Stomach (tissue), 4 donors: ENCODE results near the gene FBXW12.

Source experiments
- CTCF ChIP-seq, 7 experiments: fragments of 450-650 bp in 4 of 7; fragments of 200-600 bp in 3 of 7; sonication (generic) in 3 of 7; IDR thresholded peaks; one replicate each; pipeline ENCODE4 v1.5.1; 2016 to 2019; ENCODE audit warnings: antibody characterized with exemption in 7 of 7, control low read depth in 2 of 7, mild to moderate bottlenecking in 1 of 7
- EP300 ChIP-seq: sonication (generic); formaldehyde crosslinking; IDR thresholded peaks from one replicate; pipeline ENCODE4 v1.6.1; 2017; ENCODE audit warnings: antibody characterized with exemption
- POLR2AphosphoS5 ChIP-seq, 3 donors: sonication (generic); formaldehyde crosslinking; IDR thresholded peaks; one replicate each; pipeline ENCODE4 v1.6.1; 2016; ENCODE audit warnings: antibody characterized with exemption in 3 of 3

GRCh38 chr3:48419597-48419996, 47.6 kb downstream of the FBXW12 start:
- TF ChIP-seq CTCF (IDR thresholded peaks at IDR 0.05) (no peak), POLR2AphosphoS5 (IDR thresholded peaks at IDR 0.05) (no peak), EP300 (no peak)
